Upper lobe of left lung (tissue), 4 donors: ENCODE results near the gene MOBP.

Experiments
- CTCF ChIP-seq, 6 experiments: fragments of 450-650 bp in 4 of 6; fragments of 200-600 bp in 2 of 6; sonication (generic) in 2 of 6; IDR thresholded peaks; one replicate each; pipeline ENCODE4 v1.5.1; 2016 to 2019; ENCODE audit warnings: antibody characterized with exemption in 6 of 6
- POLR2AphosphoS5 ChIP-seq, 2 donors: sonication (generic); formaldehyde crosslinking; IDR thresholded peaks; one replicate each; pipeline ENCODE4 v1.5.1; 2017; ENCODE audit warnings: antibody characterized with exemption in 2 of 2

- TF ChIP-seq CTCF (IDR thresholded peaks at IDR 0.05) (no peak), POLR2AphosphoS5 (IDR thresholded peaks at IDR 0.05) (no peak)
These were observed 38.0 kb upstream of the MOBP start for GRCh38 chr3:39429466-39429865.
